CD4-positive, alpha-beta T cell treated with Interleukin-2 at 100 ng/mL for 4 hours (primary cell): ENCODE measurements around the gene ABHD3.
"Not testable (repeated sequence)": the region's sequence is repeated elsewhere in the genome, so short reads cannot be mapped to it uniquely, and the experiment has no call there.

Experiments used
- DNase-seq: peaks from one replicate; pipeline ENCODE4 v3.0.0-alpha.2; 2020; ENCODE audit warnings: low spot score

ABHD3 gene

DNA sequence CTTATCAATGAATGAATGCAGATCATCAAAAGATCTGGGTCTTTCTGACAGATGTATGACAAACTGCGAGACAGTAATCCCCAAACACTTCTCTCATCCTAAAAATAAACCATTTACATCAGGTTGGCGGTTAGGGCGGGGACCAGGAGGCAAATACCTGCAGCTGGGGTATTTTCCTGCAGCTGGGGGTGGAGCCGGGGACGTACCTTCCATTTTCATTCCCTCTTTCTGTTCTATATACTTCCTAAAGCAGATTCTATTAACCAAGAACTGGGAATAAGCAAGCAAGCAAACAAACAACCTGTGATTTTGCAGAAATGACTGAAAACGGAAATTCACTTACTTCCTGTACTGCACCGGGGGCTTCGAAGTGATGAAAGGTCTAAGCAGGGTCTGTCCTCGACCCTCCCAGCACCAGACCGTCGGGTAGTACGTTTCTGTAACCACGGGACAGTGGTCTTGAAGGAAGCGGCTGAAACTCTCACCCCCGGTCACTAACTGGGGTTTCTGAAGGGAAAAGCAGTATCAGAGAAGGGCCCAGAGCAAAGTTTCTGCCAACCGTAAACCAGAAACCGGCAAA lies 1.2 kb downstream of the ABHD3 start:
- DNase-seq: peak; percentile 34

DNA sequence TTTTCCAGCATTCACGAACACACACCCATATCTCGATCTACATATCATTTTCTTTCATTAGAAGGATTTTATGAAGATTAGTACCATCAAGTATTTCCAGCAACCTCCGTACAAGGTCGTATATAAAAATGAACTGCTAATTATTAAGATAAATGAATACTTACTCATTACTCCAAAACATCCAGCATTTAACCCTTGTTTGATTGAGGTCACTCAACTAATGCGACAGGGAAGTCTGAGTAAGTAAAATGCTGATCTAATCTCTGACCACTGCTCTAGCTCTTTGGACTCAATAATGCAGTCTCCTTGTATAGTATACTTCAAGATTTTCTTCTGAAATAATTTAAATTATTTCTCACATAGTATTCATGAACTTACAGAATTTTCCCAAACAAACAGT lies 2.0 kb downstream of the ABHD3 start:
- no peak for DNase-seq

- DNase-seq: no peak
Observed at GRCh38 chr18:21701621-21702020, 3.0 kb downstream of the ABHD3 start.

DNA sequence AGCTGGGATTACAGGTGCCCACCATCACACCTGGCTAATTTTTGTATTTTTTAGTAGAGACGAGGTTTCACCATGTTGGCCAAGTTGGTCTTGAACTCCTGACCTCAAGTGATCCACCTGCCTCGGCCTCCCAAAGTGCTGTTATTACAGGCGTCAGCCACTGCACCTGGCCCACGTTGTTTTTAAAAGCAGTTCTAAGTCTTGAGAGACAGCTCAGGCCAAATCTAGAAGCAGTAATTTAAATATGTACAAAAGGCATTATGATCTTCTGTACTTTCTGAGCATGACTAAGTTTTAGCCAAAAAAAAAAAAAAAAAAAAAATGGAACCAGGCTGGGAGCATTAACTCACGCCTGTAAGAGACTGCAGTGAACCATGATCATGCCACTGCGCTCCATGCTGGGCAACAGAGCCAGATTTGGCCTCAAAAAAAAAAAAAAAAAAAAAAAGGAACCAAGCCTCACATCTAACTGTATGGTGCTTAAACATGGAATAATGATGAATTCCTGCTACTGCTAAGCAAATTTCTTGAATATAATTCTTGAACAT lies 4.0 kb downstream of the ABHD3 start:
- no peak for DNase-seq

- no peak for DNase-seq
Observed at GRCh38 chr18:21693322-21693721, 11.3 kb downstream of the ABHD3 start.

- no peak for DNase-seq
Observed at GRCh38 chr18:21689736-21690135, 14.8 kb downstream of the ABHD3 start.

DNA sequence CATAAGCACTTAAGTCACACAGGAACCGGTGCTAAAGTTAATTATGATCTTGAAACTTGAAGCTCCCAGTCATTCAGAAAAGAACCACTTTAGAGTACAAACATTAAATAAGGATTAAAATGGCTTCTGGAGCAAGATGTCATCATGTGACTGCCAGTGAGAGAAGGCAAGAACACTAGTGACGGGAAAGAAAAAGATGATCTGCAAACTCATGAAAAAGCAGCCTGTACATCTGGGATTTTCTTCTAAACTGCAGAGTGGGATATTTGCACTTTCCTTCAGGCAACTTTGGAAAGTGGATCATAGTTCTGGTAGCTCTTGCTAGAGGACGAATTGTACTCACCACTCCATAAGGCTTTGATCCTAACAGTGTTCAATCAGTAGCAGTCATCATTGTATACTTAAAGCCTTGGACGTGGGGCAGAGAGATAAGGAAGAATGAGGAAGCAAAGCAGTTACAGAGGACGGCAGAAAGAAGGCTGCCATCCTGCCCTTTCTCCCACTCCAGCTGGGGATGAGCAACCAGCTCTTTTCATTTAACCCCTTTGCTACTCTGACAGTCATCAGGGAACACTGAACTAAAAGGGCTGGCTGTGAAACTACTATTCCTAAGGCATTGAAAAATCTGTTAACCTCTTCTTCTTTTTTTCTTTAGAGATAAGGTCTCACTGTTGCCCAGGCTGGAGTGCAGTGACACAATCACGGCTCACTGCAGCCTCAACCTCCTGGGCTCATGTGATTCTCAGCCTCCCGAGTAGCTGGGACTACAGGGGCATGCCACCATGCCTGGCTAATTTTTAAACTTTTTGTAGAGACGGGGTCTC lies 18.1 kb downstream of the ABHD3 start:
- DNase-seq: no peak

- not testable (repeated sequence) for DNase-seq
Observed at GRCh38 chr18:21685556-21685981, 19.0 kb downstream of the ABHD3 start.

DNA sequence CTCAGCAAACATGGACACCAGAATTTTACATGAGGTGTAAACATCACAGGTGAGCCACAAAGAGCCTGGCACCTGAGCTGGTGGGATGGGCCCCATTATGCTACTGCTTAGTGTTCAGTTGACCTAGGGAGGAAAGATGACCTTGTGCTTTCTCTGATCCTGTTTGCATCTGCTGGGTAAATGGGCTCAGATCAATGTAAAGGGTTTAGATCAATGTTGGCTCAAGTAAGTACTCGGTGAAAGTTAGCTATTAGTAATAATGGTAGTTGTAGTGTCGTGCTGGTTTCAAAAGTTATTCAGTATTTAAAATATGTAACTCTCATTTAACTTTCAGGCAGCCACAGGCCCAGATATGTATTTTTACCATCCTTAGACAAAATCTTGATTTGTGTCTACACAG lies 19.8 kb downstream of the ABHD3 start:
- no peak for DNase-seq

DNA sequence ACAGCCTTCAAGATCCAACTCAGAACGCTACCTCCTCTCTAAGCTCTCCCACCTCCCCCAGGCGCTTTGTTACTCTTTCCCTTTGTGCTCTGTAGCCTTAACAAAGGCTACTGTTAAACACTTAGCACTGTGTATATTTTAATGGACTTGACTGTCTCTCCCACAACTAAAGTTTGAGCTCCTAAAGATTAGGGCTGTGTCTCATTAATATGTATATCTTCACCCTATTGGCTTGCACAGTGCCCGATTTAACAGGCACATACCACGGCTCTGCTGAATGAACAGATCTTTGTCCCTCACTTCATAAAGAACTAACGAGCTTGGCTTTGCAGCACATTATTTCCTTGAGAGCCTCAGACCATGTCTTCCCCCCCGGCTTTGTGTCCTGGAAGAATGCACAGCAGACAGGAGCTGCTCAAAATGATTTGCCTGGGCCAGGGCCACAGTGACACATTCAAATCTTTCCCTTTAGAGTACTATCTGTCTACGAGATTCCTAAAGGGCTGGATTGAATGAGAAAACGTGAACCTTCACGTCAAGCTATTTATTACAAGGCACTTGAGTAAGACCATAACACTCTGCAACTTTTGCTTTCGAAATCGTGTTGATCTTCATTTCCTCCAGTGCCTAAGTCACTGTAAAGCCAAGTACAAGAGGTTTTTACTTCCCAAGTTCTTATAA lies 22.1 kb downstream of the ABHD3 start:
- DNase-seq: peak; percentile 51

- DNase-seq: no peak
Observed at GRCh38 chr18:21680161-21680560, 24.4 kb downstream of the ABHD3 start.

DNA sequence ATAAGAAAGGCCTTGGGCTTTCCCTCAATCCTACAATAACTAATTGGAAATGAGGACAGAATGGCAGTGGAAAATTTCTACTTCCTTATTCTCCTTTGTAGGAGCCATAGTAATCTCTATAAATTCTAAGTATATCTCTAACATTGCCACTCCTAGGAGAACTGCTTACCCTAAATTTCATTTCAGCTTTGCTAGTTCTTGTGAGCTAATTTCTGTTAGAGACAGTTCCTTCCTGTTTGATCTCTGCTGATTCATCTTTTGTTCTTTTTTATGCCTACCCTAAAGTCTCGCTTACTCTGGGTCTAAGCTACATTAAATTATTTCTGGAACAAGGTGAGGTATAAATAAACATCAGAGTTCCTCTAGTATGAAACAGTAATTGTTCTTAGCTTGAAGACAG lies 25.7 kb downstream of the ABHD3 start:
- no peak for DNase-seq

GRCh38 chr18:21675354-21675753 lies 29.2 kb downstream of the ABHD3 start:
- not testable (repeated sequence) for DNase-seq

DNA sequence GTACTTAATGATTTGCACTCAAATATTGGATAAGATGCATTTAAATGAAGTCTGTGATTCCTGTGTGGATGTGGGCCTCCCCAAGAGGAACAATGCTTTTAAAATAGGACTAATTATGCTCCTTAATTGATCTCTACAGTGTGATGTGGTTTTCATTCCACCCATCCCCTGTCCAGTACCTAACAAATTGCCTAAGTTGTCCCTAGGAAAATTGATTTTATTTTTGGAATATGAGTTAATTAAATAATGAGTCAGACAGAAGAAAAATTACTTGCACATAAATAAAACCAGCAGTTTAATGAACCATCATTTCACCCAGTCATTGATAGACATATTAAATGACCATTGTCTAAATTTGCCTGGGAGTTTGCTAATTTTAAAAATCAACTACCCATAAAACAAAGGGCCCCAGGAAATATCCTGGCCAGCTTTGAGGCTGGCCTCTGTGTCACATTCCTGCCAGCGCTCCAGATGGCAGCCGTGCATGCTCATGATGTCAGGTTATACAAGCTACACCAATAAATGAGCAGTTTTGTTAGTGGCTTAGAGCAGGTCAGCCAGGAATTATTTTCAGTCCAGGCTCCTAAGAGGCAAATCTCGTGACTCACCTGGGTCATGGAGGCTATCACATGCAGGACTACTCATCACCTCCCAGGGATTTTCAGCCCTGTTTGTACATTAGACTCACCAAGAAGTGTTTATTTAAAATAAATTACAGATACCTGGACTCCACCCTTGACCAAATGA lies 31.9 kb downstream of the ABHD3 start:
- DNase-seq: no peak

GRCh38 chr18:21669736-21670285 lies 34.8 kb downstream of the ABHD3 start:
- no peak for DNase-seq

GRCh38 chr18:21664069-21664468 lies 40.5 kb downstream of the ABHD3 start:
- no peak for DNase-seq

- no peak for DNase-seq
Observed at GRCh38 chr18:21663578-21663977, 41.0 kb downstream of the ABHD3 start.

GRCh38 chr18:21662581-21662980 lies 42.0 kb downstream of the ABHD3 start:
- no peak for DNase-seq

DNA sequence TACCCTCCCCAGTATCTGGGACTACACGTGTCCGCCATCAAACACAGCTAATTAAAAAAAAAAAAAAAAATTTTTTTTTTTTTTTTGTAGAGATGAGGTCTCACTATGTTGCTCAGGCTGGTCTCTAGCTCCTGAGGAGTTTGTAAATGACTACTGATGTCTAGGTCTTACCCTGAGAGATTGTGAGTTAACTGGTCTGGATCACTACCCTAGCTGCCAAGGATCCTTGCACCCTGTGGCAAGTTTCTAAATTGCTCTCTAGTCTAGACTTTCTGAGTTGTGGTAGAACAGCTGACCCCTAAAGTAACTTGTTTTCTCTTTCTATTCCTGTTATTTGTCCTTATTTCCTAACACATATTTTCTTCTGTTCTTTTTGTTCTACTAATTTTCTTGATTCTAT lies 44.5 kb downstream of the ABHD3 start:
- no peak for DNase-seq

GRCh38 chr18:21656402-21656801 lies 48.2 kb downstream of the ABHD3 start:
- no peak for DNase-seq

GRCh38 chr18:21653361-21653760 lies 51.2 kb downstream of the ABHD3 start:
- no peak for DNase-seq

- no peak for DNase-seq
Observed at GRCh38 chr18:21652073-21652472, 52.5 kb downstream of the ABHD3 start.
